GM12874 (cell line): ENCODE results near the gene JAML.

Experiments
- TF ChIP-seq, protein P1 (sequence below): IDR thresholded peaks from 2 replicates; pipeline ENCODE4 v1.5.1; 2011; ENCODE audit warnings: low read depth, mild to moderate bottlenecking, control low read depth, low read length, moderate library complexity; ENCODE audit not compliant: insufficient read depth

Gene JAML

DNA sequence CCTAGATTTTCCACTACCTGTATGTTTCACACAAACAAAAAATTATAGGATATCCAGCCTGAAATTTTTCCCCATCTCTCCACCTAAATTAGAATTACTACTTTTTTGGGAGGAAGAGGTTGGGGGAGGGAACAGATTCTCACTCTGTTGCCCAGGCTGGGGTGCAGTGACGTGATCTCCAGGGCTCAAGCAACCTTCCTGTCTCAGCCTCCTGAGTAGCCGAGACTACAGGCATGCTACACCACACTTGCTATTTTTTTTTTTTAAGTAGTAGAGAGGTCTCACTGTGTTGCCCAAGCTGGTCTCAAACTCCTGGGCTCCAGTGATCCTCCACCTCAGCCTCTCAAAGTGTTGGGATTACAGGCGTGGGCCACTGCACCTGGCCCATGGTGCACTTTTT is 9.5 kb downstream of the JAML start:
- TF ChIP-seq, protein P1, sequence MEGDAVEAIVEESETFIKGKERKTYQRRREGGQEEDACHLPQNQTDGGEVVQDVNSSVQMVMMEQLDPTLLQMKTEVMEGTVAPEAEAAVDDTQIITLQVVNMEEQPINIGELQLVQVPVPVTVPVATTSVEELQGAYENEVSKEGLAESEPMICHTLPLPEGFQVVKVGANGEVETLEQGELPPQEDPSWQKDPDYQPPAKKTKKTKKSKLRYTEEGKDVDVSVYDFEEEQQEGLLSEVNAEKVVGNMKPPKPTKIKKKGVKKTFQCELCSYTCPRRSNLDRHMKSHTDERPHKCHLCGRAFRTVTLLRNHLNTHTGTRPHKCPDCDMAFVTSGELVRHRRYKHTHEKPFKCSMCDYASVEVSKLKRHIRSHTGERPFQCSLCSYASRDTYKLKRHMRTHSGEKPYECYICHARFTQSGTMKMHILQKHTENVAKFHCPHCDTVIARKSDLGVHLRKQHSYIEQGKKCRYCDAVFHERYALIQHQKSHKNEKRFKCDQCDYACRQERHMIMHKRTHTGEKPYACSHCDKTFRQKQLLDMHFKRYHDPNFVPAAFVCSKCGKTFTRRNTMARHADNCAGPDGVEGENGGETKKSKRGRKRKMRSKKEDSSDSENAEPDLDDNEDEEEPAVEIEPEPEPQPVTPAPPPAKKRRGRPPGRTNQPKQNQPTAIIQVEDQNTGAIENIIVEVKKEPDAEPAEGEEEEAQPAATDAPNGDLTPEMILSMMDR: no peak

DNA sequence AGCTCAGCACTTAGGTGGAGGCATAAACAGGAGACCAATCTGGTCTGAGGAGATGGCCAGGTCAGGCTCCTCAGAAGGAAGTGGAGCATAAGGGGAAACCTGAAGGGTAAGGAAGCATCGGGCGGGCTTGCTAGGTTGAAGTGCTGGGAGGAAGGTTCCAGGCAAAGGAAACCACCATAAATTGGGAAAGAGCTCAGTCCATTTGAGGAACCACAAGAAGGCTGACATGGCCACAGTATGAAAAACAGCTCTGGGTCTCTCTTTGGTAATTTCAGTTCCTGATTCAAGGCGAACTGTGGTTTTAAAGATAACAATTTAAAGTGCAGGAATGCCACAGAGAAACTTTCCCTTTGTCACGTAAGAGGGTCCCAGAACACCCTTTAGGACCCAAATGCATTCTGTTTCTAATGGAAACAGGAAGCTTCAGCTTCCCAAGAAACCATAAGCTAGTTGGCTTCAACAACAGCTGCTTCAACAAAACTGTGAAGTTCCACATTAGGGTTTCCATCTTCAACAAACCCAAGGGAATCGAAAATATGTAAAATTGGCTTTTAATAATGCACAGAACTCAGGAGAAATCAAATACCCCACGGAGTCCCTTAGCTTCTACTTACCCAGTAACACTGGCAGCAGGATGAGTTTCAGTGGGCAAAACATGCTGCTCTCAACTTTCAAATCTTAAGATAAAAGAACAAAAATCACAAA is 10.4 kb downstream of the JAML start:
- TF ChIP-seq, protein P1: no peak

DNA sequence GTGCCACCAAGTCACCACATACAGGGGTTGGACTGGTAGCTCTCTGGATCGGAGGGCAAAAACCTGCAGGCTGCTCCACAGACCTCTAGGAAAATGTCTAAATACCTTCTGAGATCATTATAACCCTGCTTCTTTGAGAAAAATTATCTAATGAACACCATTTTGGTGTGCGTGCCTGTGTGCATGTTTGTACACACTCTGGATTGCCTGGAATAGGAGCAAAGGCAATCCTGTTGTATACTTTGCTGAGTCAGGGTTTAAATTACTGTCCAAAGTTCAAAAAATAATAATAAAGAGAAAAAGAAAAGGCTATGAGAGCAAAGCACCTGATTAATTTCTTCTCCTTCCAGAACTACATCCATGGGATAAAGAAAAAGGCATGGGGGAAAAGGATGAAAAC is 11.0 kb downstream of the JAML start:
- TF ChIP-seq, protein P1: no peak

GRCh38 chr11:118213201-118213600 is 11.6 kb downstream of the JAML start:
- TF ChIP-seq, protein P1: no peak

DNA sequence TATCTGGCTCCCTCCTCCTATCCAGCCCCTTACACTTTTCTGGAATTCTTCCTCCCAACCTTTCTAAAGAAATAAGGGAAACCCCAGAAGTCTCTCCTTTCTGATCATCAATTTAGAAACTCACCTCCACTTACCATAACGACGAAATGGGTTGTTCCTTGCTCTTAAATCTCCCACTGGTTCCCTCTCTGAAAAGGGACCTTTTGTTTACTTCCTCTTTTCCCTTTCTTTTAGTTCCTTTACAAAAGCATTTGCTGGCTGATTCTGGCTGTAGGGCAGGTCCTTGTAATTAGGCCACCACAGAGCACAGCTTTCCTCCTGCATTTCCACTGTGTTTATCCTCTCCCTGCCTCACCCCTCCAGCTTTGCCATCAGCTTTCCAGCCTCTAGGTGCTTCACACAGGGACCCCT is 12.0 kb downstream of the JAML start:
- TF ChIP-seq, protein P1: no peak

GRCh38 chr11:118212131-118212725 is 12.6 kb downstream of the JAML start:
- TF ChIP-seq, protein P1: no peak

GRCh38 chr11:118211006-118211405 is 13.8 kb downstream of the JAML start:
- TF ChIP-seq, protein P1: no peak
